SK-N-SH treated with all-trans-retinoic acid at 6 μM for 48 hours (cell line): ENCODE results near the gene CLPSL1.

Experiments
- BACH2 ChIP-seq: fragments of 250-450 bp; sonication (Bioruptor Pico); IDR thresholded peaks from 2 replicates; pipeline ENCODE4 v1.9.0; 2021; ENCODE audit warnings: mild to moderate bottlenecking, borderline replicate concordance
- TCF4 ChIP-seq: fragments of 250-450 bp; sonication (Bioruptor Pico); IDR thresholded peaks from 2 replicates; pipeline ENCODE4 v1.8.0; 2021; ENCODE audit warnings: mild to moderate bottlenecking, moderate library complexity, borderline replicate concordance

Gene CLPSL1

DNA sequence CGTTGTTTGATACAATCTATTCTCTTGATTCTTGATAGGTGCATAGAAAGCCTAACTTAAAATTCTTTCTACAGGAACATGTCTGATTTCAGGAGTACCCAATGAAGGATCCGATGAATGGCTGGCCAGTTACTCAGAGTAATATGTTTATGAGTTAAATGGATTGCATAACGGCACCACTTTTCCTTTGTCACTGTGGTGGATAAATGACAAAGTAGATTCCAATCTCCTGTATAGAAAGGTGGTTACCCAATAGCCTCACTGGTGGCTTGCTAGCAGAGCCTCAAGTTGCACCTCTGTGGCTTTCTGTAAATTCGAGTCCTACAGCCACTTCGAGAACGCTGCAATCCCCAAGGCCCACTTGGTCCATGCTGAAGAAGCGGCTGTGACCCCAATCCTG is 52.7 kb downstream of the CLPSL1 start (continued):
- TF ChIP-seq TCF4 (CRISPR knock-in tag) (no peak), BACH2 (CRISPR knock-in tag) (no peak)
